Stimulated activated CD8-positive, alpha-beta memory T cell treated with anti-CD3 and anti-CD28 coated beads, Interleukin-12 subunit alpha, Interleukin-12 subunit beta, amount 100 ng/mL, for 1 hour (primary cell): ENCODE results near the gene GABRB3.
"Not testable (repeated sequence)": the region's sequence is repeated elsewhere in the genome, so short reads cannot be mapped to it uniquely, and the experiment has no call there.

Experiments used
- DNase-seq: peaks from one replicate; pipeline ENCODE4 v3.0.0-alpha.2; 2020; ENCODE audit warnings: low read depth

GABRB3 gene

DNA sequence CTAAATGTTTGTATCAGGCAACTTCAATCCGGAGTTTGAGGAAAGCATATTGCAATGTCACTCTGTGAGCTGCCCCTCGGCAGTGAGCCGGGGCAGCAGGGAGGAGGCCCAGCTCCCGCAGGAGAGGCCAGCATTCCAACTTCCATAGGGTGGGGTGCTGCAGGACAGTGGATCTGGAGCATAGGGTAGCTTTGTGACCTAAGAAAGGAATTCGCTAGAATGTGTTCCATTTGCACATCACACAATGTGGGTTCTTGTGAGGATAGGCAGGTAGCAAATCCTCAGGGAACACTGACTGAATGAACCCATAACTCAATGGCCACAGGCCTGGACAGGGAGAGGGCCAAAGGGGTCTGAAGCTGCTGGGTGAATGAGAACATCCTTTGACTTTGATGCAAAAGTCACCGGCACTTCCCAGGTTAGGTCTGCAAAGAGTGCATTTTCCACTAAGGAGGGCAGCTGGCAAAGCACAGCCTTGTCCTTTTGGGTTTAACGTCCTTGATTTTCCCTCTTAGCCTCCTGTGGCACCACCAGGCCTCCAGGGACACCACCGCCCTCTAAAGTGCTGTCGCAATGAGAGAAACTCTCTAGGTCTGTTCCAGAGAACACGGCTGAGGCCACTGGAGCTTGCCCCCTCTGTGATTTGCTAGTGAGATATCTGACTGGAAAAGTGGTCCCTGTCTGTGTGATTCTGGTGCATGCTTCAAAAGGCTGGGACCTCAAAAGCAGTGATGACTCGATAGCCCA, 36.2 kb downstream of the GABRB3 start:
- no peak for DNase-seq

DNA sequence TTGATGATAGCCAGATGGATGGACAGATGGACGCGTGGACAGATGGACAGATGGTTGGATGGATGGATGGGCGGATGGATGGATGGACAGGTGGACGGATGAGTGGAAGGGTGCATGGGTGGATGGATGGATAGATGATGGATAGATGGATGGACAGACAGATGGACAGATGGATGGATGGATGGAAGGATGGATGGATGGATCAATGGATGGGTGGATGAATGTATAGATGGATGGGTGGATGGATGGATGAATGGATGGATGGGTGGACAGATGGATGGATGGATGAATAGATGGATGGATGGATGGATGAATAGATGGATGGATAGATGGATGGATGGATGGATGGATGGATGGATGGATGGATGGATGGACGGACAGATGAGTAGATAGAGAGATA, 40.9 kb downstream of the GABRB3 start:
- DNase-seq, result no peak

DNA sequence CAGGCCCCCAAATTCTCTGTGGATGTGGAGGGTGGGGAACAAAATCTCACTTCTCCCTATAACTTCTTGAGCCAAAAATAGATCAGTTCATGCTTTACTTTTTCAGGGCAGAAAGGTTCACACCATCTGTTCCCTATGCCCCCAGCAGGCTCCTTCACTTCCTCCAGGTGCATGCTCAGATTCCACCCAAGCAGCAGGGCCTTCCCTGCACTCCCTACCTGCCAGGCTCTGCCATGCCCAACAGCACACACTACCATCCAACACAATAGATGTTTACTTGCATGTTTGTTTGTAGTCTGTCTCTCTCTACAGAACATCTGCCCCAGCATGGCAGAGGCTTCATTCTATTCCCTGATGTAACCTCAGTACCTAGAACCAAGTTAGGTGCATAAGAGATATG, 43.3 kb downstream of the GABRB3 start:
- DNase-seq, result no peak

DNA sequence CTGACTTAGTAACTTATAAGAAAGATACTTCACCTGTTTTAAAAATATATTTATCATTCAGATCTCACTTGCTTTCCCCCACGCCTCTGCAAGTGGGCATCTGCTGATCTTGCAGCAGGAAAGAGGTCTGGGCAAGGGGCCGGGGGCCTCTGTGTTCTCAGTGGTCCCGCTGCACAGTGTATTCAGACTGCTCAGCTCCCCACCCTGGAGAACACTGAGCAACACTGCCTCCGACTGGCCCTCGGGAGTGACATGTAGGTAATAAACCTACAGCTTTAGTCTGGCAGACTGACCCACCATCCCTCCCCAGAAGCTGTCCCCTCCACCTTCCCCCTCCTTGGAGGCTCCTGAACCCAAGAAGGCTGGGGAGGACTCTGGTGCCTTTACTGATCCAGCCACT, 43.8 kb downstream of the GABRB3 start:
- DNase-seq, result no peak

DNA sequence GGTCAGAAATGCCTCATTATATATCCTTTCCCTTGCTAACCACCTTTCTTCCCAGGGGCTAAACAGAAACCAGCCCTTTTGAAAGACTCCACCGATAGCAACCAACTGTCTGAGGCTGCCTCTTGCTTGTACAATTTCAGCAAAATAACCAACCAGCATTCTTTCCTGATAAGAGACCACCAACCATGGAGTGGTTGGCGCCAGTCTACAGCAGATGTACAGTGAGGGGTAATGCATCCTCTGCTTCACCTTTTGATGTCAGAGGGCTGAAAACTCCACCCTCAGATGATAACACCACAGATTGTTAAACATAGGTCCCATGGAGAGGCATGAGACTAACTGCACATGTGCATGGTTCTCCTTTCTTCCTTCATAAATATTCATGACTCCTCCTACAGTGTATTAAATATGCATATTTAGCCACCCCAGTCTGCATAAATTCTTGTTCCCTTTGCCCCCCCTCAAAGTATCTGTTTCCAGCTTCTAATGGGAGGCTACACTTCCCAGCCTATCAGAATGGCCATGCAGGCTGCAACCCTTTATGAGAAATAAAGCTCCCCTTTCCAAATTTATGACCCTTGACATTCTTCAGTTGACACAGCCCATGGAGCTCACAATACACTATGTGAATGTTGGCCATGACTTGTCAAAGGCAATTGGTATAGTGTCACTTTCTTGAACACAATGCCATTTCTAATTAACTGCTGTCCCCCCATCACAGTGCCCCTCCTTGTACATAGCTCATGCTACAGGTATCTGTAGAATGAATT, 48.3 kb downstream of the GABRB3 start:
- no peak for DNase-seq

DNA sequence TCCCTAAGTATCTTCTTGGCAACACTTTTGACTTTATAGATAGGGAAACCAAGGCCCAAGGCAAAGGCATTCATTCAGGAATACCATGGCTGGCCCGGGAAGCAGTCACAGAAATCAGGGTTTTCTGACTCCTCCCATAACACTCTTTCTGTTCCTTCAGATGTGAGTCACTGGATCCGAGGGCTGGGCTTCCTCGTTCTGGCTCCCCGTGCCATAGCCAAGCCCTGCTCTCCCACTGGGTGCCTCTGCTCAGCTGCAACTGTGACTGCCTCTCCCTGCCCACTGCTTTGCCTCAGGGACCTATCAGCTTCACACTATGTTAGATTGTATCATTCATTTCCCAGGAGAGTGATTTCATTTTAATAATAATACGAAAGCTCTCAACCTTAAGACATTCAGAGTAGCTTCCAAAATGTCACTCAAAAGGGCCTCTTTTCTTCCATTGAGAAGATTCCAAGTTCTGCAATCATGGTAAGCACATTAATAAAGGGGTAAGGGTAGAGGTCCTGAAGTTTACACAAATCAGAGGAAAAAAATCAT, 50.2 kb downstream of the GABRB3 start:
- DNase-seq, result no peak

DNA sequence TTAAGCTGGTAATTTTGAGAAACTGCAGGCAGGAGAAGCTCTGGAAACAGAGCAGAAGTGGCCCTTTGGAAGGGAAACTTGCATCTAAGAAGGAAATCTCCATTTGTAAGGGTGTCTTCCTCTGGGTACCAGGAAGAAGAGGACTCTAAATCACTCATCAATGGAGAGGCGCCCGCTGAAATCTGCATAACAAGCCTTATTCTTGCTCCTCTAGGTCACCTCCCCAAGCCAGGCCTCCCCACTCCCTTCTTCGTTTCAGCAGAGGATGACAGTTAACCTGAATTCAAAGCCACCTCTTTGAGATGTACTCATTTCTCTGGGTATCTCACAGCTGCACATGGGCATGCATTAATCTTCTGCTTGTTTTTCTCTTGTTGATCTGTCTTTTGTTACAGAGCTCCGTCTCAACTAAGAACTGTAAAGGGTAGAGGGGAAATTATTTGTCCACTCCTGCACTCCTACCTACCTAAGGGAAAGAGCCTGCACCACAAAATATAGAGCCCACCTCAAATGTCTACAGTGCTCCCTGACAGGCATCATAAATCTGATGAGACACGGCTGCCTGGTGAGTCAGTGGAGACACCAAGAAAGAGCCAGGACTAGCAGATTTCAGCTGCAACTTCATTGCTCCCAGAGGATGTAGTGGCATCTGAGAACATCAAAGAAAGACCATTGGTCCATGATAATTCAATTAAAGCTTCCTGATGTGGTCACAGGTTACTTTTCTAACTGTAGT, 51.5 kb downstream of the GABRB3 start:
- no peak for DNase-seq

DNA sequence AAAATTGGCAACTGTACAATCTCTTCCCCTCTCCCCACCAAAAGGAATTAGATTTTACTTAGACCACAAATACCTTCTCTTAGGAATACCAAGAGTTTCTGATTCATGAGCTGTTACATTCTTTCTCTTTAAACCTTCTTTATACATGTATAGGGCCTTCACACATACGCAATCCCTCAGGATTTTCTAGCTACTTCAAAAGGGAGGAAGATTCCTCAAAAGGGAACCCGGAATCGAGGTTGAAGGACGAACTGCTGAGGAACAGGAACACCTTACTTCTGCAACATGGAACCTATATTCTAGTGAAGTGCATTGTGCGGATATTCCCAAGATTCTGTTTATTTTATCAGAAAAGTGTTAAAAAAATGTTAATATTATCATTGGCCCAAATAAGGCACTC, 52.3 kb downstream of the GABRB3 start:
- DNase-seq, result no peak

DNA sequence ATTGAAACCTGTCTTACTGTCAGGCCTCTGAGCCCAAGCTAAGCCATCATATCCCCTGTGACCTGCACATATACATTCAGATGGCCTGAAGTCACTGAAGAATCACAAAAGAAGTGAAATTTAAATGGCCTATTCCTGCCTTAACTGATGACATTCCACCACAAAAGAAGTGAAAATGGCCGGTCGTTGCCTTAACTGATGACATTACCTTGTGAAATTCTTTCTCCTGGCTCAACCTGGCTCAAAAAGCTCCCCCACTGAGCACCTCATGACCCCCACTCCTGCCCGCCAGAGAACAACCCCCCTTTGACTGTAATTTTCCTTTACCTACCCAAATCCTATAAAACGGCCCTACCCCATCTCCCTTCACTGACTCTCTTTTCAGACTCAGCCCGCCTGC, 53.0 kb downstream of the GABRB3 start:
- DNase-seq, result not testable (repeated sequence)

DNA sequence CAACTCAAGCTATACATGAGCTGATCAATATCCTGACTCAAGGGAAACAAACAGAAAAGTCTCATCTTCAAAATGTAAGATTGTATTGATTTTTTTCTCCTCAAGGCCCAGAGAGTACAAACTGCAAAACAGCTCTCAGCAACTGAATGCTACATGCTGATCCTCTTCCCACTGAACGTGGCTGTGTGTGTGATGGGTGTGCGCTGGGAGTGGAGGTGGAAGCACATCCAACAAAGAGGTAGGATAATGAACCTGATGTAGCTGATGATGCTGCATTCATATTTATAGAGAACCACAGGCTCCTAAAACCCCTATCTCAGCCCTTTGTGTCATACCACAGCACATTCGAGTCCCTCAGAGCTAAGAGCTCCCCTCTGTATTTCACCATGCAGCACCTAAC, 56.8 kb downstream of the GABRB3 start:
- no peak for DNase-seq

DNA sequence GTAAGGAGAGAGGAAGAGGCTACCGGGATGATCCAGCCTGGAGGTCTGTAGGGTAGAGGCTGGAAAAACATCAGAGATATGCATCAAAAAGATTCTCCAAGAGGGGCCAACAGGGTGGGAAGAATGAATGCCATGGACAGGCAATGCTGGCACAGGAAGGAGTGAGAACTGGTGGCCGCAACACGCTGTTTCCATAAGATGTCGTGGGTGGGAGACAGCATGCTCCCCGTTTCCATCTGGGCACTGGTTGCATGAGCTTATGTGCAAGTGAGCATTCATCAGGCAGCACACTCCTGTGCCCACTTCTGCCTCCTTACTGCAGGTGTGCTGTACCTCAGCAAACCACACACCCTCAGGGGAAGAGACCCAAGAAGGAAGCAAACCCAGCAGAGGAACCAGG, 59.4 kb downstream of the GABRB3 start:
- no peak for DNase-seq

DNA sequence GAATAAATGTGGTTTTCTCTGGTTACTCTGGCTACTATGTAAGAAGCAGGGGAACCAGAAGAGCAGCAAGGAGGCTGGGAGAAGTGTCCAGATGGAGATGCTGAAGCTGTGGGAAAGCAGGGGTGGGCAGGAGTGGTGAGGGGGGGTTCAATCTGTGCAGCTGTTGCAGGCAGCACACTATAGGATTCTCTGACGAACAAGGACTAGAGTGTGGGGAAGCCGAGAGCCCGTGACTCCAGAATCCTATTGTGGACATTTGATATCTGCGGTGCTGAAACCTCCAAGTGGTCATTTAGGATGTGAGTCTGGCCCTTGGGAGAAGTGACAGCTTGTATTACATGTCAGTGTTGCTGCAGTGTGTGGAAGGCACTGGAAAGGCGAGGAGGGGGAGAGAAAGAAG, 60.5 kb downstream of the GABRB3 start:
- DNase-seq, result no peak

DNA sequence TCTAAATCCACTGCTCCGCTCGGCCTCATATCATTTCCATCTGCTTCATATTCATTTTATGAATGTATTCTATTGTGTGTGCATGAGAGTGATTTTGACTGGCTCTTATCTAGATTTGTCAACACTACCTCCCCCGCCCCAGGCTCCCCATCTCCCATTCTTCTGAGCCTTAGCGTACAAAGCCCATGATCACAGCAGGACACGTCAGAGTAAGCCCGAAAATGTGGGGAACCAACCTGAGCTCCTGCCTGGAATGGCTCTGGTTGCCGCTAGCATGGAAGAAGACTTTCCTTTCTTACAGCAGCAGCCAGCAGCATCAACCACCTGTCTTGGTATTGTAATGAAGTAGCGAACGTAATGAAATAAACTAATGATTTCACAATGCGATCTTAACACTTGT, 61.4 kb downstream of the GABRB3 start:
- DNase-seq, result no peak

DNA sequence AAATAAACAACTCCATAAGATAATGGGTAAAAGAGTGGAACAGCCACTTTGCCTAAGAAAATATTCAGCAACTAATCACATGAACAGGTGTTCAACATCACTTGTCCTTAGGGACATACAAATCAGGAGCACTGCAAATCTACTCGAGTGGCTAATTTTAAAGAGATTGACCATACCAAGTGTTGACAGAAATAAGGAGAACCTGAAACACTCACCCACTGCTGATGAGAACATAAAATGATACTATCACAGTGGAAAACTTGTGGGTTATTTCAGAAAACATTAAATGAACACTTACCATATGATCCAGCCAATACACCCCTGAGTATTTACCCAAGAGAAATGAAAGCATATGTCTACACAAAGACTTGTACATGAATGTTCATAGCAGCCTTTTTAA, 70.5 kb downstream of the GABRB3 start:
- no peak for DNase-seq

DNA sequence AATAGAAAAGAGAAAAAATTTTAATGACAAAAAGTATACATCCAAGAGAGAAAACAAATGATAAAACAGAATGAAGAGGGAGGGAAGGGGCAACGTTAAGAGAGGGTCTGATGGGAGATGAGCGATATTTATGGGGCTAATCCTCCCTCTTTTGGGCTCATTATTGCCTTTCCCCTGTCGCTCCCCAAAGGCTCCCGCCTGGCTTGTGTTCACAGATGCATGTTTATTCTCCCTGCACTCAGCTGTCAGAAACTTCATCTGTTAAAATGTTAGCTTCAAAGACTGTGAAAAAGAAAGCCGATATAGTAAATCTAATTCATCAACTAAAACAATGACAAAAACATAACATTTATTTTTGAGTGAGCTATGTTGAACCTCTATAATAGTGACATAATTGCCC, 74.3 kb downstream of the GABRB3 start:
- no peak for DNase-seq

DNA sequence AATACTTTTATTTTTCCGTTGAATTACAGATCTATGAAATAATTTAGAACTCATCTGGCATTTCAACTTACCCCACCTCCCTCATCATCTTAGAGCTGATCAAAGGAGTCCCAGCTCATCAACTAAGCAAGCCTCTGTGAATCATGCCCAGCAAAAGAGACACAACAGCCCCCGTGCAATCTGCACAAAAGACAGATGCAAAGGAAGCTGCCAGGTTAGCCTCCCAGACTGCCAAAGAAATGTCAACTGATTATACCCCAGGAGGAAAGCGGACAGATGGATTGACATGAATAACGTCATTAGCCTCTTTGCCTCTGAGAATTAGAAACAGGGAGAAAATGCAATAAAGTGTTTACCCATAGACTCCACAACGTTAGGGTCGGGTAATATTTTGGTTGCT, 75.0 kb downstream of the GABRB3 start:
- no peak for DNase-seq

DNA sequence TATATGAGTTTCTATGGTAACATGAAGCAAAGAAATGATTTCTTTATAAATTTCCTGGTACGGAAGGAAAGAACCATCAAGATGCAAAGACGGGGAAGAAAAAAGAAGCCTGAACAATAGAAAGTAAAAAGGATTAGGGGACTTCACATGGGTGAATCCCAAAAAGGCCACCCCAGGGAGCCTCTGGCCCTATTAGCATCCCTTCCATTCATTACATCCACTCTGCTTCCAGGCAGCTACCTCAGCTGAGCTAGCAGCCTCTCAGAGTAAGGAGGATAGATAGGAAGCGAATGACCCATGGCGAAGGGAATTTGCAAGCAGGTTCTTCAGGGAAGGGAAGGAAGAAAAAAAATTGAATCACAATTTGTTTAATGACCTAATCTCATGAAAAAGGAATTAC, 81.6 kb downstream of the GABRB3 start:
- DNase-seq, result no peak

DNA sequence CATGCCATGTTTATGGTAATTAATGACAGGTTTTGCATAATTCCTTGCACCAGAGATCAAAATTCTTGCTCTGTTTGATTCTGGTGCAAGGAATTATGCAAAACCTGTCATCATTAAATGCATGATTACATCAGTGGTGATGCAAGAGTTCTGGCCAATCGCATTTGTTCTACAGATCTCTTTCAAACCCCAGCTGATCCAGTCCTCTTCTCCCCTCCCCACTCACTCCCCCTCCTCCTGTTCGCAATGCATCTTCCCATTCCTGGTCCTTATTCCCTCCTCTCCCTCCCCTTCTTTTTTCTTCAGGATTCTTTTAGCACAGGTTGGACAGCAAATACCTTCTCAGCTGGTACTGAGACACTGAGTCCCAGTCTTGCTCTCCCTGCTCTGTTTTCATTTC, 82.1 kb downstream of the GABRB3 start:
- no peak for DNase-seq

DNA sequence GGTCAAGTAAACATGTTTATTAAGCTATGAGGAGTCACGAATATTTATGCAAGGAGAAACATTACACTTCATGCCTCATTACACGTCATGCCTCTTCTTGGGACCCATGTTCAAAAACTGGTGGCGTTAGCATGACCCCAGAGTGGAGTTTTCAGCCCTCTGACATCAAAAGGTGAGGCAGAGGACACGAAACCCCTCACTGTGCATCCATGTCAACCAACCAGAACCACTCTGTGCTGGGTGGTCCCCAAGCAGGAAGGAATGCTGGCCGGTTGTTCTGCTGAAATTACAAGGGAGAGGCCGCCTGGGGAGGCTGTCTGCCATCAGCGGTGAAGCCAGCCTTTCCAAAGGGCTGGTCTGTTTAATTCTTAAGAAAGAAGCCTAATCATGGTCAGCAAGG, 83.4 kb downstream of the GABRB3 start:
- DNase-seq, result no peak

DNA sequence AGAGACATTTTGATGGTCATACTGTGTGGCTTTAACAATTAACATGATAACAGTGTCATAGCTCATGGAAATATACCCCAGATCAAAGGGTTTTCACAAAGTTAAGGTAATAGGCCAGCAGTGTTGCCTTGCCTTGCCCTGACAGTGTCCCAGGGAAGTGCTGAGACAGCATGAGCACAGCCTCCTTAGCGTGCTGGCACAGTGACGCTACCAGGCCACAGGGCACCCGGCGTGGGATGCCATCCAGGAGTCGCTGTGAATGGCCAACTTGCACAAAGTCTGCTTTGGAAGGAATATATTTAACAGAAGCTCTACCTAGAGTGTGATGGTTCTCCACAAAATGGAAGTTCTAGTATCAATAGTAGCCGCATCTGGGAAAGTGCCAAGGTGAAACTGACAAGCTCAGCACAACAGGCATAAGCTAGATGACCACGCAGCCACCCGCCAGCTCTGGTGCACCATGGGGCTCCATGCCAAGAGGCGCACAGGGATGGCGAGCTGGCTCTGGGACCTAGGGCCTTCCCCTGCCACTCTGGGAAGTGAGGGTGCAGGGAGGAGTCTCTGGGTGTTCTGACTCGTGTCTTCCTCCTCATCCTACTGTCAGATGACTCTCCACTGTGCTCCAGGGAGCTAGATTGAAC, 86.2 kb downstream of the GABRB3 start:
- DNase-seq, result no peak

DNA sequence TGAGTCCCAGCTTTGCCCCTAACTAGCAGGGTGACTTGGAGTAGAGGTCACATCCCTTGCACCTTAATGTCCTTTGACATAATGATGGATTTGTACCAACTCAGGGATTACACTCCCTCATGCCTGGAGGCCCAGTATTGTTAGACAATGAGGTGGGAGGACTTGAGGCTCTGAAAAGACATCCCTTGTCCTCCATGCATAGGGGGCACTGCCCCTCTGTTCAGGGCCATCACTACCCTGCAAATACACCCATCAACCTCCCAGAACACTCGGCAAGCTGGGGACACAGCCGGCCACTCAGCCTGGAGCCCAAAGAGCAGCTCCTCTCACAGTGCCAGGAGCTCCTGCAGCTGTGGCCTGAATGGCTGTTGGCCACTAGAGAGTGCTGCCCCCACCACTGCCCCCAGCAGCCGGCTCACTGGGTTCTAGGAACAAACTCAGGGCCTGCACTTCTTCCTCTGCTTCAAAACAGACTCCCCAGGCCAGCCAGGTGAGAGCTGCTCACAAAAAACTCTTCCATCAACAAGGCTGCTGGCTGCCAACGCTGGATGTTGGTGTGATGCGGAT, 90.2 kb downstream of the GABRB3 start:
- no peak for DNase-seq

DNA sequence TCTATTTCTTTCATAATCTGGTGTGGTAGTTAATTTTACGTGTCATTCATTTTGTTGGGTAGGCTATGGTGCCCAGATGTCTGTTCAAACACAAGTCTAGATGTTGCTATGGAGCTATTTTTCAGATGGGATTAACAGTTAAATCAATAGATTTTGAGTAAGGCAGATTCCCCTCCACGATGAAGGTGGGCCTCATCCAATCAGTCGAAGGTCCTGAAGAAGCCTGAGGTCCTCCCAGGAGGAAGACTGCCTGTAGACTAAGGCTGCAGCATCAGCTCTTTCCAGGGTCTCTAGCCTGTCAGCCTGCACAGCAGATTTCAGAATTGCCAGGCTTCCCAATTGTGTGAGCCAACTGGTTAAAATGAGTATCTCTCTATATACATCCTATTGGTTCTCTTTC, 92.9 kb downstream of the GABRB3 start:
- DNase-seq, result no peak
